Measurements from ENCODE around the gene AMBN. TPM values are rescaled to one million over a fixed set of nuclear protein-coding genes. Genes with fewer than 3 reads are reported as not detected.

AMBN gene
- total and polyA plus RNA-seq, 9 of the 15 experiments (the other 6 are each of a cell fraction or from before 2014, with no cell fraction given): 0.03 to 0.09 (median 0.07) TPM; not detected in 6

DNA sequence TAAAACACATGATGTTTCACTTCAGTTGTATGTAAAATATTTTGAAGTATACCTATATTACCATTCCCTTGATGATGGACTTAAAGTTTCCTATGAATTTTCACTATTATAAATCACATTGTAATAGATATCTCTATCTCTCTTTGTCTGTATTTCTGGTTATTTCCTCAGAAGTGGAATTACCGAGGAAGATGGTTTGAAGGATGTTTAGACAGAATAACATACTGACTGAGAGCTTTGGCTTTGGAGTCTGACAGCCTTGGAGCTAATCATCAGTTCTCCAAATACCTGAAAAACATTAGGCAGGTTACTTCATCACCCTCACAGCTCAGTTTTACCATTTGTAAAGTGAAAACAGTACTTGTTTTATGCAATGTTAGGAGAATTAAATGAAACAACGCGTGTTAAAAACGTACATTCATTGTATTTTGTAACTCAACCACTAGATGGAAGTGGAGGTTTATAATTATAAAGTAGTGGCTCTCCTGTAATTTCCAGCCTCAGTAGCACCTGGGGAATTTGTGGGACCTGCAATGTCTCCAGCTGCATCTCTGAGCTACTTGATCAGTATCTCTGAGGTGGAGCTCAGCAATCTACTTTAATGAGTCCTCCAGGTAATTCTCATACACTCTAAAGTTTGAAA is 59.9 kb downstream of the AMBN start:
- peak in 2 of 4 experiments; percentile 24 to 41 for DNase-seq (ENCODE audit: extremely low read depth in 1 of 4, low spot score in 3 of 4)
- peak overlapping the region; percentile 89 for H2AFZ ChIP-seq (ENCODE audit: low read depth, low read length)
- FAIRE-seq: peak; percentile 83
- in situ Hi-C loops (cut with MboI) (no loop called here), intact Hi-C loops (cut with micrococcal nuclease) (loop anchor here (5.0 kb wide), 5 partner anchors 35 to 1060 kb away; partner anchors contain the start of gene UTP3)
- peak; percentile 79 for ATAC-seq
- 0 out of 2 replicates have a peak, but pooled peaks cover 2% of the 10 kb centered on the region for H3K9me3 ChIP-seq (replicated peaks; ENCODE audit: control insufficient read depth, insufficient read depth, low read depth, low read length)
- CTCF ChIA-PET (ENCODE audit: low intra/inter-chr PET ratio): interaction anchor here (0.6 to 1.7 kb wide), 3 partner anchors 152 to 1062 kb away, joined by 4 to 8 read pairs (median 5); no protein-coding TSS in a partner anchor
- H3K4me3 ChIP-seq: no peak overlapping the region
- no peaks in the 10 kb centered on the region for H4K20me1 ChIP-seq (replicated peaks; ENCODE audit: control insufficient read depth, insufficient read depth, low read length)
- no peaks in the 10 kb centered on the region for H3K27me3 ChIP-seq (ENCODE audit: control insufficient read depth in 2 of 2, insufficient read depth in 2 of 2, low read length in 2 of 2)
- H3K9me1 ChIP-seq (ENCODE audit: control insufficient read depth, insufficient read depth, low read length): no peaks in the 10 kb centered on the region
- POLR2A ChIA-PET: no interaction called here
- H3K4me1 ChIP-seq (replicated peaks in 1 of 2; ENCODE audit: control insufficient read depth in 2 of 2, insufficient read depth in 2 of 2, low read length in 2 of 2): peaks cover 0 to 7% of the 10 kb centered on the region in 2 experiments; a peak in 1 of 5 replicates
- BruUV-seq (replicated peaks): no TSS peak
- no peak overlapping the region for H3K27ac ChIP-seq (ENCODE audit: extremely low read depth, low read depth, low read length)
- 3% methylated on average over 4 of the region's 4 CpGs for whole genome bisulfite sequencing (ENCODE audit: insufficient coverage, low coverage, missing lambda C conversion rate)
- peak overlapping the region in 1 of 2 experiments; percentile 24; a peak in 1 of 4 replicates for H3K9ac ChIP-seq (ENCODE audit: insufficient read depth in 1 of 2, low read depth in 2 of 2, low read length in 2 of 2)
- no peaks in the 10 kb centered on the region for H3K79me2 ChIP-seq (ENCODE audit: control insufficient read depth, insufficient read depth, low read length)
- H3K36me3 ChIP-seq (ENCODE audit: control insufficient read depth, insufficient read depth, low read length): no peaks in the 10 kb centered on the region
- peak overlapping the region; percentile 36; the same call in 1 of the 2 replicates for H3K4me2 ChIP-seq (ENCODE audit: insufficient read depth, low read length)
- TF ChIP-seq EP400 (IDR thresholded peaks at IDR 0.05) (0 out of 2 replicates have a peak, but pooled peaks have one; percentile 17), C11orf30 (IDR thresholded peaks at IDR 0.05; ENCODE audit: low read depth) (peak; percentile 24; the same call in 1 of the 2 replicates), HIVEP1 (CRISPR knock-in tag; IDR thresholded peaks at IDR 0.05) (no peak), MAFK (IDR thresholded peaks at IDR 0.05; ENCODE audit: low read length) (0 out of 2 replicates have a peak, but pooled peaks have one; percentile 10)
- TF ChIP-seq, protein P1, sequence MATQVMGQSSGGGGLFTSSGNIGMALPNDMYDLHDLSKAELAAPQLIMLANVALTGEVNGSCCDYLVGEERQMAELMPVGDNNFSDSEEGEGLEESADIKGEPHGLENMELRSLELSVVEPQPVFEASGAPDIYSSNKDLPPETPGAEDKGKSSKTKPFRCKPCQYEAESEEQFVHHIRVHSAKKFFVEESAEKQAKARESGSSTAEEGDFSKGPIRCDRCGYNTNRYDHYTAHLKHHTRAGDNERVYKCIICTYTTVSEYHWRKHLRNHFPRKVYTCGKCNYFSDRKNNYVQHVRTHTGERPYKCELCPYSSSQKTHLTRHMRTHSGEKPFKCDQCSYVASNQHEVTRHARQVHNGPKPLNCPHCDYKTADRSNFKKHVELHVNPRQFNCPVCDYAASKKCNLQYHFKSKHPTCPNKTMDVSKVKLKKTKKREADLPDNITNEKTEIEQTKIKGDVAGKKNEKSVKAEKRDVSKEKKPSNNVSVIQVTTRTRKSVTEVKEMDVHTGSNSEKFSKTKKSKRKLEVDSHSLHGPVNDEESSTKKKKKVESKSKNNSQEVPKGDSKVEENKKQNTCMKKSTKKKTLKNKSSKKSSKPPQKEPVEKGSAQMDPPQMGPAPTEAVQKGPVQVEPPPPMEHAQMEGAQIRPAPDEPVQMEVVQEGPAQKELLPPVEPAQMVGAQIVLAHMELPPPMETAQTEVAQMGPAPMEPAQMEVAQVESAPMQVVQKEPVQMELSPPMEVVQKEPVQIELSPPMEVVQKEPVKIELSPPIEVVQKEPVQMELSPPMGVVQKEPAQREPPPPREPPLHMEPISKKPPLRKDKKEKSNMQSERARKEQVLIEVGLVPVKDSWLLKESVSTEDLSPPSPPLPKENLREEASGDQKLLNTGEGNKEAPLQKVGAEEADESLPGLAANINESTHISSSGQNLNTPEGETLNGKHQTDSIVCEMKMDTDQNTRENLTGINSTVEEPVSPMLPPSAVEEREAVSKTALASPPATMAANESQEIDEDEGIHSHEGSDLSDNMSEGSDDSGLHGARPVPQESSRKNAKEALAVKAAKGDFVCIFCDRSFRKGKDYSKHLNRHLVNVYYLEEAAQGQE (IDR thresholded peaks at IDR 0.05; ENCODE audit: borderline replicate concordance): peak; percentile 62; the same call in 1 of the 2 replicates
- TF ChIP-seq, protein P1 (CRISPR knock-in tag; IDR thresholded peaks at IDR 0.05; ENCODE audit: low read depth): no peak
- TF ChIP-seq, protein P2, sequence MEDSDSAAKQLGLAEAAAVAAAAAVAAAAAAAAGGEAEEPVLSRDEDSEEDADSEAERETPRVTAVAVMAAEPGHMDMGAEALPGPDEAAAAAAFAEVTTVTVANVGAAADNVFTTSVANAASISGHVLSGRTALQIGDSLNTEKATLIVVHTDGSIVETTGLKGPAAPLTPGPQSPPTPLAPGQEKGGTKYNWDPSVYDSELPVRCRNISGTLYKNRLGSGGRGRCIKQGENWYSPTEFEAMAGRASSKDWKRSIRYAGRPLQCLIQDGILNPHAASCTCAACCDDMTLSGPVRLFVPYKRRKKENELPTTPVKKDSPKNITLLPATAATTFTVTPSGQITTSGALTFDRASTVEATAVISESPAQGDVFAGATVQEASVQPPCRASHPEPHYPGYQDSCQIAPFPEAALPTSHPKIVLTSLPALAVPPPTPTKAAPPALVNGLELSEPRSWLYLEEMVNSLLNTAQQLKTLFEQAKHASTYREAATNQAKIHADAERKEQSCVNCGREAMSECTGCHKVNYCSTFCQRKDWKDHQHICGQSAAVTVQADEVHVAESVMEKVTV (CRISPR knock-in tag; IDR thresholded peaks at IDR 0.05): peak; percentile 65

Measured in K562 (cell line).